ENCODE data around the gene HEG1. TPM values are rescaled to one million over a fixed set of nuclear protein-coding genes. Genes with fewer than 3 reads are reported as not detected.

Gene HEG1
- total RNA-seq, 1 donor from 2014 or later: 25.1 TPM

DNA sequence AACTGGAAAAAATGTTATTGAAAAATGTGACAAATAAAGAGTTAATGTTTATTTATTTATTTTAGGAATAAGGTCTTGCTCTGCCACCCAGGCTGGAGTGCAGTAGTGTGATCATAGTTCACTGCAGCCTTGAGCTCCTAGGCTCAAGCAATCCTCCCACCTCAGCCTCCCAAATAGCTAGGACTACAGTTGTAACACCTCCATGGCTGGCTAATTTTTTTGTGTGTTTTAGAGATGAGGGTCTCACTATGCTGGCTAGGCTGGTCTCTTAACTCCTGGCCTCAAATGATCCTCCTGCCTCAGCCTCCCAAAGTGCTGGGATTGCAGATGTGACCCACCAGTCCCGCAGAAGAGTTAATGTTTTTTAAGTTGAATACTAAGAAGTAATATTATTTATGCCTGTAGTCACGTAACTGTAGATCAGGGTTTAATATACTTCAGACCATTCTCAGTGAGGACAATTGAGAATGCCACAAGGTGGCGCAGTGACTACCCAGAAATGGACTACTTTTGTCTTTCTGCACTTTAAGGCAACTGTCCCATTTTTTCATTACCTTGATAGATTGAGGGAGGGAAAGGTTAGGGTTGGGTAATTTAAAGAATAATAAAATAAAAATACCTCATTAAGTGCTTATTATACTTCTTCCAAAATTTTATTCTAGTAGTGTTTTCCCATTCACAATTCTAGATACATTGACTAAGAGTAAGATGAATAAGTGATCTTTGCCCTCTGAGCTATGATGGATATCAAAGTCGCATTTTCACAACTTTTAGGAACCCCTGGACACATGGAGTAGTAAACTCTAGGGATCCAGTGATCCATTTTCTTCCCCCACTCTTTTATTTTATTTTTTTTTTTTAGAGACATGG is 127.2 kb downstream of the HEG1 start:
- Histone ChIP-seq H3K27ac (ENCODE audit: low read depth, low read length) (no peak overlapping the region), H3K4me1 (ENCODE audit: control insufficient read depth in 3 of 3, insufficient read depth in 3 of 3, low read length in 3 of 3) (peaks cover 7 to 10% (median 9%) of the 10 kb centered on the region in 3 donors), H3K9me3 (ENCODE audit: control insufficient read depth in 3 of 3, low read length in 3 of 3) (no peaks in the 10 kb centered on the region), H3K36me3 (ENCODE audit: control insufficient read depth in 3 of 3, insufficient read depth in 3 of 3, low read length in 3 of 3) (no peaks in the 10 kb centered on the region), H3K27me3 (ENCODE audit: control insufficient read depth in 3 of 3, insufficient read depth in 3 of 3, low read length in 3 of 3) (no peaks in the 10 kb centered on the region), H3K9ac (ENCODE audit: low read depth in 1 of 3, low read length in 3 of 3) (no peak overlapping the region), H3K4me3 (ENCODE audit: low read length in 3 of 3) (no peak overlapping the region)

DNA sequence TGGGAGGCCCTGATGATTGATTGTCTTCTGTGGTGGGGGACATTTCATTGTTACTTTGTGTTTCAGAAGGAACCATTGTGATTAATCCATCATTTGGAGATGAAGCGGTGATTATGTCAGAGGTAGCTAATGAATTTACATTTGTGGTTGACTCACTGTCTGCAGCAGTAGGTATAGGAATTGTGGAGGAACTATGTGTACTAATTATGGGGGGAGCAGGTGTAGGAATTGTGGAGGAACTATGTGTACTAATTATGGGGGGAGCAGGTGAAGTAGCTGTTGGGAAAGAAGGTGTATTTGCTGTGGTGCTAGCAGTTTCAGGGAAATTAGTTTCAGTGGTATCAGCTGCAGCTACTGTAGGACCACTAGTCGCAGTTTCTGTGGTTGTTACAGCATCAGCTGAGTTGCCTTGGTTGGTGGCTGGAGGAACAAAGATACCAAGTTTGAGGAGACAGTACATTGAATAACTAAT is 128.2 kb downstream of the HEG1 start:
- H3K36me3 ChIP-seq (ENCODE audit: control insufficient read depth in 3 of 3, insufficient read depth in 3 of 3, low read length in 3 of 3): no peaks in the 10 kb centered on the region
- H3K4me1 ChIP-seq (ENCODE audit: control insufficient read depth in 3 of 3, insufficient read depth in 3 of 3, low read length in 3 of 3): peaks cover 7 to 10% (median 9%) of the 10 kb centered on the region in 3 donors
- H3K27ac ChIP-seq (ENCODE audit: low read depth, low read length): no peak overlapping the region
- H3K9me3 ChIP-seq (ENCODE audit: control insufficient read depth in 3 of 3, low read length in 3 of 3): no peaks in the 10 kb centered on the region
- no peaks in the 10 kb centered on the region for H3K27me3 ChIP-seq (ENCODE audit: control insufficient read depth in 3 of 3, insufficient read depth in 3 of 3, low read length in 3 of 3)
- no peak overlapping the region for H3K9ac ChIP-seq (ENCODE audit: low read depth in 1 of 3, low read length in 3 of 3)
- H3K4me3 ChIP-seq (ENCODE audit: low read length in 3 of 3): no peak overlapping the region

DNA sequence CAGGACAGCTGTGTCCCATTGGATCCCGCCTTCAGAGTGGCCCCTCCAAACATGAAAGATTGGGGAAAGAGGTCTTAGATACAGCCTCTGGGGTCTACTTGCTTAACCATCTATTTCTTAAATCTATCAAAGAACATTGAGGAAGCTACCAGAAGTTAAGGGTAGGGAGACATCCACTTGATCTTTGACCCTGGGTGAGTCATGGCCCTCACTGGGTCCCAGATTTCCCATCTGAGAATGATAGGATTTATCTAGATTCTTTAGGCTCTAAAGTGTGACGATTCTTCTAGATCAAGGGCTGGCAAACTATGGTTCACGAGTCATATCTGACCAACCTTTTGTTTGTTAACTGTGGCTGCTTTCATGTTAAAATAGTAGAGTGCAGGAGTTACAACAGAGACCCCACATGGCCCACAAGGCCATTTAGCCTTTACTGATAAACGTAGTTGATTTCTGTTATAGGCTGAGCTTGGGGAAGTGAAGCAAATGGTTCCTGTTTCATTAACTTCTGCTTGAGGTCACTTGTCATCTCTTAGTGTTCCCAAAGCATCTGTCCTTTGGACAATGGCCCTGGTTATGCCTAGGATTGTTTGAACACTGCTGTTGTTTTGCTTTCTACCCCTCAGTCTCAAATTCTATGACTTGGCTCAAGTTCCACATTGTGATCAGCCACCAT is 129.2 kb downstream of the HEG1 start:
- no peak overlapping the region for H3K27ac ChIP-seq (ENCODE audit: low read depth, low read length)
- no peak overlapping the region for H3K4me3 ChIP-seq (ENCODE audit: low read length in 3 of 3)
- H3K36me3 ChIP-seq (ENCODE audit: control insufficient read depth in 3 of 3, insufficient read depth in 3 of 3, low read length in 3 of 3): no peaks in the 10 kb centered on the region

DNA sequence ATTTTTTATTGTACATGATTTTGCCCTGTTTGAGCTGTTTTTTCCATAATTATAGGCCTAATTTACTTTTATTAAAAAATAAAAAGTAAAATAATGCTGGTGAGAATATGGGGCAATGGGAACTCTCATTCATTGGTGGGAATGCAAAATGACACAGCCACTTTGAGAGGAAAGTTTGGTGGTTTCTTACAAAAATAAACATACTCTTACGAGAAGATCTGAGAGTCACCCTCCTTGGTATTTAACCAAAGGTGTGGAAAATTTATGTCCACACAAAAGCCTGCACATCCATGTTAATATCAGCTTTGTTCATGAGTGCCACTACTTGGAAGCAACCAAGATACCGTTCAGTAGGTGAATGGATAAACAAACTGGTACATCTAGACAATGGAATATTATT is 131.1 kb downstream of the HEG1 start:
- Histone ChIP-seq H3K27me3 (ENCODE audit: control insufficient read depth in 3 of 3, insufficient read depth in 3 of 3, low read length in 3 of 3) (no peaks in the 10 kb centered on the region), H3K4me3 (ENCODE audit: low read length in 3 of 3) (no peak overlapping the region), H3K9ac (ENCODE audit: low read depth in 1 of 3, low read length in 3 of 3) (no peak overlapping the region), H3K27ac (ENCODE audit: low read depth, low read length) (no peak overlapping the region), H3K36me3 (ENCODE audit: control insufficient read depth in 3 of 3, insufficient read depth in 3 of 3, low read length in 3 of 3) (no peaks in the 10 kb centered on the region), H3K9me3 (ENCODE audit: control insufficient read depth in 3 of 3, low read length in 3 of 3) (no peaks in the 10 kb centered on the region), H3K4me1 (ENCODE audit: control insufficient read depth in 3 of 3, insufficient read depth in 3 of 3, low read length in 3 of 3) (peaks cover 7 to 13% (median 7%) of the 10 kb centered on the region in 3 donors)

More for the DNA sequence above, 129.2 kb downstream of the HEG1 start:
- no peak overlapping the region for H3K9ac ChIP-seq (ENCODE audit: low read depth in 1 of 3, low read length in 3 of 3)
- H3K9me3 ChIP-seq (ENCODE audit: control insufficient read depth in 3 of 3, low read length in 3 of 3): no peaks in the 10 kb centered on the region
- H3K4me1 ChIP-seq (ENCODE audit: control insufficient read depth in 3 of 3, insufficient read depth in 3 of 3, low read length in 3 of 3): peaks cover 7 to 10% (median 9%) of the 10 kb centered on the region in 3 donors
- no peaks in the 10 kb centered on the region for H3K27me3 ChIP-seq (ENCODE audit: control insufficient read depth in 3 of 3, insufficient read depth in 3 of 3, low read length in 3 of 3)

DNA sequence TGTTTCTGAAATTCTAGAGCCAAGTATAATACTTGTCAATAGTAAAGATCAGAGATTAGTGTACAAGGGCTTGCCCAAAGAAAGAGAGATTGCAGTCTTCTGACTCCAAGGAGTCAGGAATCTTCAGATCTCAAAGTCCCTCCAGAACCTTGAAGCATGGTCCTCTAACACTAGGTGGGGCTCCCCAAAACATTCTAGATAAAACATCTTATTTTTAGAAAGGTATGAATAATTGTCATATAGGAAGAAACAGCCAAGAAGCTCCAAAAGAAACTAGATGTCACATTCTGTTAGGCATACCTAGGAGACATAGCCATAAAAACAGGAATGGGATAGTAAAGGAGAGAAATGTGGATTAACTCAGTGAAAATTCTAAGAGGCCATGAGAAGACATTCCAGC is 132.0 kb downstream of the HEG1 start:
- no peak overlapping the region for H3K4me3 ChIP-seq (ENCODE audit: low read length in 3 of 3)
- no peaks in the 10 kb centered on the region for H3K9me3 ChIP-seq (ENCODE audit: control insufficient read depth in 3 of 3, low read length in 3 of 3)

DNA sequence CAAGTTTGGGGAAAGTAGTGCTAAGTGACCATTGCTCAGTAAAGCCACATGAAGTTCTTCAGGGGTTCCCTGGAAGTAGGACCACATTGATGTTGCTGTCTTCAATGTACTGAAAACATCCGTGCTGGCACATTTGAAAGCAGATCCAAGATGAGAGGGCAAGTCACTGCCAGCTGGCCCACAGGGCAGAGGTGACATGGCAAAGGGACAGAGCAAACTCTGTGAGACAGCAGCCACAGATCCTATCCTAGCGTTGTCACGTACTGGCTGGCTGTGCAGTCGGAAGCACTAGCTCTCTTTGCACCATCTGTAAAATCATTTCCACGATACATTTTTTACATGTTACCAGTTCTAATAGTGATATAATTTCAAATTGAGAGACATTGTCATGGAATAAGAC is 135.1 kb downstream of the HEG1 start:
- H3K36me3 ChIP-seq (ENCODE audit: control insufficient read depth in 3 of 3, insufficient read depth in 3 of 3, low read length in 3 of 3): no peaks in the 10 kb centered on the region
- H3K9me3 ChIP-seq (ENCODE audit: control insufficient read depth in 3 of 3, low read length in 3 of 3): no peaks in the 10 kb centered on the region
- H3K27me3 ChIP-seq (ENCODE audit: control insufficient read depth in 3 of 3, insufficient read depth in 3 of 3, low read length in 3 of 3): no peaks in the 10 kb centered on the region
- peaks cover 0 to 6% (median 0%) of the 10 kb centered on the region in 3 donors for H3K4me1 ChIP-seq (ENCODE audit: control insufficient read depth in 3 of 3, insufficient read depth in 3 of 3, low read length in 3 of 3)
- no peak overlapping the region for H3K4me3 ChIP-seq (ENCODE audit: low read length in 3 of 3)
- no peak overlapping the region for H3K9ac ChIP-seq (ENCODE audit: low read depth in 1 of 3, low read length in 3 of 3)
- H3K27ac ChIP-seq (ENCODE audit: low read depth, low read length): no peak overlapping the region

More for the DNA sequence above, 132.0 kb downstream of the HEG1 start:
- Histone ChIP-seq H3K9ac (ENCODE audit: low read depth in 1 of 3, low read length in 3 of 3) (no peak overlapping the region), H3K27me3 (ENCODE audit: control insufficient read depth in 3 of 3, insufficient read depth in 3 of 3, low read length in 3 of 3) (no peaks in the 10 kb centered on the region), H3K36me3 (ENCODE audit: control insufficient read depth in 3 of 3, insufficient read depth in 3 of 3, low read length in 3 of 3) (no peaks in the 10 kb centered on the region), H3K4me1 (ENCODE audit: control insufficient read depth in 3 of 3, insufficient read depth in 3 of 3, low read length in 3 of 3) (peaks cover 0 to 6% (median 0%) of the 10 kb centered on the region in 3 donors), H3K27ac (ENCODE audit: low read depth, low read length) (no peak overlapping the region)

DNA sequence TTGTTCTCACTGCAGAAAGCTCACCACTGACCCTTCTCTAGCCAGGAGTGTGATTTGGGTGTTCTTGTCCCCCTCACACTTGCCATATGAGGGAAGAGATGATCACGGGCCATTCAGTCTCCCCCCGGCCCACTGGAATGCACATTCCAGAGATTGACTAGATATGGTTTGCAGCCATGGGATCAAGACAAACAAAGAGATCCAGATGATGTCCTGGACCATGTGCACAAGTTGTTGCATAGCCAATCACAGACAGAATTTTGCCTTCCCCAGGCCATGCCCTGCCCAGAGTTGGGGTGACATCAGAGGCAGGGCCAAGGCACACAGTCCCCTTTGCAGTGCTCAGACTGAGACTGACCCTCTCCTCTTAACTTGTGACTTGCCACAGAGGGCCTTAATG is 136.0 kb downstream of the HEG1 start:
- Histone ChIP-seq H3K4me1 (ENCODE audit: control insufficient read depth in 3 of 3, insufficient read depth in 3 of 3, low read length in 3 of 3) (peaks cover 0 to 6% (median 0%) of the 10 kb centered on the region in 3 donors), H3K36me3 (ENCODE audit: control insufficient read depth in 3 of 3, insufficient read depth in 3 of 3, low read length in 3 of 3) (no peaks in the 10 kb centered on the region), H3K27ac (ENCODE audit: low read depth, low read length) (no peak overlapping the region), H3K9me3 (ENCODE audit: control insufficient read depth in 3 of 3, low read length in 3 of 3) (no peaks in the 10 kb centered on the region), H3K27me3 (ENCODE audit: control insufficient read depth in 3 of 3, insufficient read depth in 3 of 3, low read length in 3 of 3) (no peaks in the 10 kb centered on the region), H3K9ac (ENCODE audit: low read depth in 1 of 3, low read length in 3 of 3) (no peak overlapping the region), H3K4me3 (ENCODE audit: low read length in 3 of 3) (no peak overlapping the region)

DNA sequence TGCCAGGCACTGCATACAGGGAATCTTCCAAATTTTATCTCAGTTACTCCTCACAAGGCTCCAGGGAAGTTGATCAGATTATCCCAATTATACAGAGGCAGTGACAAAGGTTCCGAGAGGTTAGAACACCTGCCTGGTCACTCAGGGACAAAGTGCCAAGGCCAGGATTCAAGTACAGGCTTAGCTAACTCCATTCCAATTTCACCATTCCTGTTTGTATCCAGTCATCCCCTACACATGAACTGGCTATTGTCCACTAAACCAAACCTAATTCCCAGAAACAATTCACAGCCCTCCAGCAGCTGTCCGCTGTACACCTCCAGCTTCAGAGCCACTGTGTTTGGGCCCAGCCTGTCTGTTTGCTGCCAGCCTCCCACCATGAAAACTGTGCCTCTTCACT is 137.3 kb downstream of the HEG1 start:
- H3K27ac ChIP-seq (ENCODE audit: low read depth, low read length): no peak overlapping the region
- no peaks in the 10 kb centered on the region for H3K36me3 ChIP-seq (ENCODE audit: control insufficient read depth in 3 of 3, insufficient read depth in 3 of 3, low read length in 3 of 3)
- no peak overlapping the region for H3K4me3 ChIP-seq (ENCODE audit: low read length in 3 of 3)
- H3K9ac ChIP-seq (ENCODE audit: low read depth in 1 of 3, low read length in 3 of 3): no peak overlapping the region
- H3K4me1 ChIP-seq (ENCODE audit: control insufficient read depth in 3 of 3, insufficient read depth in 3 of 3, low read length in 3 of 3): peaks cover 0 to 6% (median 0%) of the 10 kb centered on the region in 3 donors
- no peaks in the 10 kb centered on the region for H3K27me3 ChIP-seq (ENCODE audit: control insufficient read depth in 3 of 3, insufficient read depth in 3 of 3, low read length in 3 of 3)
- no peaks in the 10 kb centered on the region for H3K9me3 ChIP-seq (ENCODE audit: control insufficient read depth in 3 of 3, low read length in 3 of 3)

DNA sequence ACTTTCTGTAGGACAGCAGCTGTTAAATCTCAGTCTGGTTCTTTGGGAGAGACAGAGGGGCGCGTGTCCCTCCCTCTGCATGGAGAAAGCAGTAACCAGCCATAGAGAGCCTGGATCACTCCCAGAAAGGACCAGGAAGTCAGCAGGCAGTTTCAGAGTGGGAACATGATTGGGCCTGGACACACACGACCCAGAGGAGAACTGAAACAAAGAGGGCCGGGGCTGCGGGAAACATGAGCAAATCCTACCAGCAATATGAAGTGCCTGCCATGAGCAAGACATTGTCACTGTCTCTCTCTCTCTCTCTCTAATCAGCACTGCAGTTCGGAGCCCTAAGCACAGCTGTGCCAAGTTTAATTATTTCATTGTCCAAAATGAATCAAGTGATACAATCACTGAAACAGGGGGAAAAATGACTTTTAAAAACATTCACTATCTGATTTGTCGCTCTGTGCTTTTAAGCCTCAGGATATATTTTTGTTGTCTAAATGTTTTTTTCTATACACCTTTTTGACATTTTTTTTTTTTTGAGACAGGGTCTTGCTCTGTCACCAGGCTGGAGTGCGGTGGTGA is 138.9 kb downstream of the HEG1 start:
- Histone ChIP-seq H3K4me3 (ENCODE audit: low read length in 3 of 3) (no peak overlapping the region), H3K36me3 (ENCODE audit: control insufficient read depth in 3 of 3, insufficient read depth in 3 of 3, low read length in 3 of 3) (no peaks in the 10 kb centered on the region), H3K4me1 (ENCODE audit: control insufficient read depth in 3 of 3, insufficient read depth in 3 of 3, low read length in 3 of 3) (peaks cover 0 to 6% (median 0%) of the 10 kb centered on the region in 3 donors), H3K9me3 (ENCODE audit: control insufficient read depth in 3 of 3, low read length in 3 of 3) (no peaks in the 10 kb centered on the region), H3K27me3 (ENCODE audit: control insufficient read depth in 3 of 3, insufficient read depth in 3 of 3, low read length in 3 of 3) (peaks cover 0 to 3% (median 0%) of the 10 kb centered on the region in 3 donors), H3K27ac (ENCODE audit: low read depth, low read length) (no peak overlapping the region), H3K9ac (ENCODE audit: low read depth in 1 of 3, low read length in 3 of 3) (no peak overlapping the region)

Measured in skeletal muscle tissue (tissue), 4 donors.